HG03378 (cell line): ENCODE data around the gene GGN.

Source experiments
- ATAC-seq: cut with Tn5 transposase; IDR thresholded peaks from one replicate; pipeline ENCODE4 v1.9.1; 2021; ENCODE audit warnings: mild to moderate bottlenecking, moderate library complexity; ENCODE audit not compliant: unreplicated experiment

The GGN gene

GRCh38 chr19:38388349-38389100 is 691 bp upstream of the GGN start, which contains the start of gene SPRED3:
Gene SPRED3, plus strand, starts transcription at chr19:38388697. Its CDS starts 1,606 bp downstream, at chr19:38390303.
- no peak for ATAC-seq

- ATAC-seq, result no peak
These were observed 774 bp downstream of the GGN start for GRCh38 chr19:38386971-38387549.

DNA sequence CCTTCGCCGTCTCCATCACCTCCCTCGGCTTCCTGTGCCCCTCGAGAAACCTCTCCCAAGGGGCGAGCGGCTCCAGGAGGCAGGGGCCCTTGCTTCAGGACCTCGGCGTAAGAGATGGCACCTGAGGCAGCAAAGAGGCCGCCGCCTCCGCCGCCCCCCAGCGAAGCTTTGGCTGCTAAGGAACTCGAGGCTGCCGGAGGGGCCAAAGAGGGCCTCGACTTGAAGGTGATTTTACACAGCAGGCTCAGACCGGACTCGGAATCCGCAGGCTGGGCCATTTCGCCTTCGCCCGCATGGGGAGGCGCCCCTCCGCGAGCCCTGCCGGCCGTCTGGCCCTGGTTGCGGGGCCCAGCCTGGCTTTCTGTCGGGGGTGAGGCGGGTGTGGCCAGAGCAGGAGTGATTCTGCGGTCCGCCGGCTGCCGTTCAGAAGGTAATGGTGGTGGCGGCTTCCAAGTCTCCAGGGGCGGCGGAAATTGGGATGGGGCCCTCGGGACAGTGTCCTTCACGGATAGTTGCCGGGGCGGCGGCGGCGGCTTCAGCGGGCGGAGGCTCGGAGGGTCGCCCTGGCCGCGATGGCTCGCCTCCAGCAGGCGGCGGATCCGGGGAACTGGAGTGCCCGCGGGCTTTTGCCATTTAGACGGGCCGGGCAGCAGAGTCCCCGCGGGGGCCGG is 1.4 kb downstream of the GGN start:
- ATAC-seq, result no peak

GRCh38 chr19:38385804-38386257 is 2.0 kb downstream of the GGN start:
- ATAC-seq, result no peak

GRCh38 chr19:38385057-38385803 is 2.6 kb downstream of the GGN start:
- ATAC-seq, result no peak

DNA sequence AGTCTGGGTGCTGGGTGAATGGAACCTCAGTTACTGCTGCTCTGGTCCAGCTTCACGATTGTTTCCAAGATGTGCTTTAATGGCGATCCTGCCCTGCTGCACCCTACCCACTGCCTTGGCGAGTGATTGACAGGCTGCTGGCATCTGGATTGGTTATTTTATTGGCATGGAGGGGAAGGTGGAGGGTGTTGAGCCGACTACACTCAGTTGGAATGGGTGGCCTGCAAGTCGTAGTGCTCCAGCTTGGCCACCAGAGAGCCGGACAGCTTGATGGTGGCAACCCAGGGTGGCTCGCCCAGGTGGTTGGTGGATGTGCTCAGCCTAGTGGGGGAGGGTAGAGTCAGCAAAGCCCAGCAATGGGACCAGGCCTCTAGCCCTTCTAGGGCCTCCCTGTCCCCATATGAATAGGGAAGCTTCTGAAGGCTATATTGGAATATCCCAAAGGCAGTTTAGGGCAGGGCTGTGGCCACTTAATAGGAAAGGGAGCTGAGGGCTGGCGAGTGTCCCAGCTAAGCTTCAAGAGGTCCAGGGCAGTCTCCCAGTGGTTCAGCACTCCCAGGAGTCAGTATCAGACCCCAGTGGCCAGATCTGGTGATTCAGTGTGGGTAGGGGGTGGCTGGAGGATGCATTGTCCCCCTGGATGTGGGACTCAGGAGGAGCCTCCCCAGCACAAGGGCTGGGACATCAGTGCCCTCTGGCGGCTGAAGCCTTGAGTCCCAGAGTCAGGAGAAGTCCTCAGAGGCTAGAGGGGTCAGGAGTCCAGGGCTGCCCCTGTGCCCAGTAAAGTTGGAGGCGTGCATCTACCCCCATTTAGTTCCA is 3.4 kb downstream of the GGN start:
- ATAC-seq, result no peak

- ATAC-seq, result no peak
These were observed 4.1 kb downstream of the GGN start for GRCh38 chr19:38383743-38384142.

DNA sequence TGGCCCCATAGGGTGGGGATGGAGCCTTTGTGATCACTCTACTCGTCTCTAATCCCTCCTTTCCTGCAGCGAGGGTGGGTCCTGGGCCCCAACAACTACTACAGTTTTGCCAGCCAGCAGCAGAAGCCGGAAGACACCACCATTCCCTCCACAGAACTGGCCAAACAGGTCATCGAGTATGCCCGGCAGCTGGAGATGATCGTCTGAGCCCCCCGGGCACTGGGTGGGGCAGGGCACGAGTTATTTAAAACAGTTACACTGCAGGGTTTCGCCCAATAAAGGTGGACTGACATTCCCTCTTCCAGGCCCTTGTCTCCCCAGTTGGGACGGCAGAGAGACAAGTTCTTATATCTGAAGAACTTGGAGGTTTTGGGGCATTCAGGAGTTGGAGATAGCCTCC is 4.7 kb downstream of the GGN start:
- ATAC-seq, result no peak

DNA sequence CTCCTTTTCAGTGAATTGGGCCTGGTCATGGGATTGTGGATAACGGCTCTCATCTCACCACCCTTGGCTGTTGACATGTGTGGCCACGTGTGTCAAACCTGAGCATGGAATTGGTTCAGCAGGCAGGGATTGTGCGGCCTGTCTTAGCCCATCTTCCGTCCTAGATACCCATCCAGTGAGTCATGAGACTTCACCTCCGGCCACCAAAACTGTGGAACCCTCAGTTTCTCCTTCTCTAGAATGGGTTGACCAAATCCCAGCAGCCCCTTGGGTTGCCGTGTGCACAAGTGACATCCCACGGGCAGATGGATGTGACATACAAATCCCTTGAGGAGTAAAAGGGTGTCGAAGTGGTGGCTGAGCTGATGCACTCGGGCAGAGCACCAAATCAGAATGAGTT is 6.7 kb downstream of the GGN start:
- ATAC-seq, result no peak

GRCh38 chr19:38378866-38379265 is 9.0 kb downstream of the GGN start:
- ATAC-seq, result no peak

DNA sequence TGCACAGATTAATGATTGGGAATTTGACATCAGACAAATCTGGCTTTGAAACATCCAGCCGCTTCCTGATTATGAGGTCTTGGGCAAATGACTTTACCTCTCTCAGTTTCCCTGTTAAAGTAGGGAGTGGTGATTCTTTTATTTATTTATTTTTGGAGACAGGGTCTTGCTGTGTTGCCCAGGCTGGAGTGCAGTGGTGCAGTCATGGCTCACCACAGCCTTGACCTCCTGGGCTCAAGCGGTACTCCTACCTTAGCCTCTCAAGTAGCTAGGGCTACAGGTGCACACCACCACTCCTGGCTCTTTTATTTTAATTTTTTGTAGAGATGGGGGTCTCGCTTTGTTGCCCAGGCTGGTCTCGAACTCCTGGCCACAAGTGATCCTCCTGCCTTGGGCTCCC is 10.8 kb downstream of the GGN start:
- no peak for ATAC-seq

DNA sequence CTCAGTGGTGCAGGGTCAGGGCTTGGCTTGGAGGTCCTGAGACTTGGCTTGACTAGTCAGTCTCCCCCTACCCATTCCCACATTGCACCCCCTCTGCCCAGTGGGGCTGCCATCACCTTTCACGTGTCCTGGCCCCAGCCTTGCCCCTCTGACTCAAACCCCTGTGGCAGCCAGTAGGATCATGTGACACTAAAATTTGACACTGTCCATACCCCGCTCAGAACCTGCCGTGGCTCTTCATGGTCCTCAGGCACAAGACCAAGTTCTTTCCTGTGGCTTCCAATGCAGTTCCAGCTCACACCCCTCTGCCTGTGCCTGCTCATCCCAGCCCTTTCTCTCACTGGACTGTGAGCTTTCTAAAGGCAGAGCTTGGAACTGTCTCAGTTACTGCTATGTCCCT is 11.3 kb downstream of the GGN start:
- ATAC-seq, result no peak

GRCh38 chr19:38375748-38376147 is 12.1 kb downstream of the GGN start:
- ATAC-seq, result no peak

DNA sequence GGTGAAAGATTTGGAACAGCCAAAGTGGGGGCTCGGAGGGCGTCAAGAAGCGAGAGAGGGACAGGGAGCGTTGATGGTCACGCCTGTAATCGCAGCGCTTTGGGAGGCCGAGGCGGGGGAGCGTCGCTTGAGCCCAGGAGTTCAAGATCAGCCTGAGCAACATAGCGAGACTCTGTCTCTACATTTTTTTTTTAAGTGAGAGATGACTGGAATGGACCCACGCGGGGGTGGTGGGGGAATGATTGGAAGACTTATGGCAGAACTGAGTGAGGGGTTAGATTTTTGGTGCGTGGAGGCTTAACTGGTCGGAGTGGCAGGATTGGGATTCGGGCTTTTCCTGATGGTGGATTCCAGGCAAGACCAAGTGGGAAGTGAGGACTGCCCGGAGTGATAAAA is 12.7 kb downstream of the GGN start:
- no peak for ATAC-seq

GRCh38 chr19:38374332-38375097 is 13.3 kb downstream of the GGN start, which contains the start of gene PSMD8:
Gene PSMD8, plus strand, starts transcription at chr19:38374571. Its CDS starts 31 bp downstream, at chr19:38374602.
- ATAC-seq, result peak; percentile 83

GRCh38 chr19:38373907-38374331 is 13.9 kb downstream of the GGN start:
- no peak for ATAC-seq

- no peak for ATAC-seq
These were observed 16.8 kb downstream of the GGN start for GRCh38 chr19:38371081-38371480.

GRCh38 chr19:38370299-38370698 is 17.5 kb downstream of the GGN start:
- ATAC-seq, result no peak

- ATAC-seq, result no peak
These were observed 18.2 kb downstream of the GGN start for GRCh38 chr19:38369584-38369983.

DNA sequence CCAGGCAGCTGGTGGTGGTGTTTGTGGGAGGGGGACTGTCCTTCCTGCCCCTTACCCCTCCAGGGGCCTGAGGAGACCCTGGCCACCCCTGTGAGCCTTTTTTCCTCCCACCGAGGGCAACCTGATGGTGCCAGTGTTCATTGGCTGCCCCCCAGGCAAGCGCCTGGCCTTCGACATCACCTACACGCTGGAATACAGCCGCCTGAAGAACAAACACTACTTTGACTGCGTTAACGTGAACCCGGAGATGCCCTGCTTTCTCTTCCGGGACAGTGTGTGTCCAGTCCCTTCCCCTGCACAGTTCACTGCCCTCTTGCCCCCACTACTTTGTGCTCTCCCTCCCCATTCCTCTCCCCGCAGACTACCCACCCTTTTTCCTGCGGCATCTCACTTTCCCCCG is 20.8 kb downstream of the GGN start:
- ATAC-seq, result no peak
